ENCODE results near the gene HOXD9. TPM values are rescaled to one million over a fixed set of nuclear protein-coding genes. Genes with fewer than 3 reads are reported as not detected.

HOXD9 gene
- total and polyA plus RNA-seq, 2 donors (not counting 3 experiments of a cell fraction or from before 2014, with no cell fraction given), result 1.9 to 3.5 TPM

DNA sequence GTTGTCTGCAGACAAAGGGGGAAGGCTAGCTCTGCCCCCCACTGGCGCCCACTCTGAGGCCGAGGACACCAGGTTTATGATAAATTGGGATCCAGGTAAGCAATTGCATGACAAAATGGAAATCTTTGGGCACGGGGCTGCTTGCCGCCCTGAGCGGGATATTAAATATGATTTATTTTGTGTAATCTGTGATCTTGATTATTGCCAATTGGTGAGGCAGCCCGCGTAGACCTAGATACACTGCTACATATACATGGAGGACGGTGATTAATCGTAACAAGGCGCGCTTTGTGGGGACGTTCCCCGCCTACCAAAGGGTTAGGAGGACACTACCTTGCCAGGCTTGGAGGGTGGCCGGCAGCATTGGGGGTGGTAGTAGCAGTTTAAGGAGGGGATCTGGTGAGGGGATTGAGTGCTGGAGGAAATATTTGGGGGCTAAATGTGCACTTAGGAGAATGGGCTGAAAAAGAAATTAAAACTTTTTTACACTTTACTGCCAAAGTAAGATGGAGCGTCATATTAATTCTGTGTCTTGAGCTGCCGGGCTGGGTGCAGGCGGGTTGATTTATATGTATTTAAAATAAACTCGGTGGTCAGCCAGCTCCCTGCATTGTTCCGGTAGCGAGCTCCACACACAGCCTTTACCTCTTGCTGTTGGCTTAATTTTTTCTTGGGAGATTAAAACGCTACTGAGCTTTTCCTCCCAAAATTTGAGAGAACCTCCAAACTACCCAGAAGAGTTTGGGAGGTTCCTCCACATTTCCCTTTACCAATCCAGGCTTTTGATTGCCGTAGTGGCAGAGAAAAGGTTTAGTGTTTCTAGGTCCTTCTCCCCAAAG, 38.7 kb downstream of the HOXD9 start:
- Histone ChIP-seq H3K36me3 (ENCODE audit: control insufficient read depth in 2 of 2, extremely low read depth in 1 of 2, insufficient read depth in 2 of 2, low read length in 2 of 2) (no peaks in the 10 kb centered on the region), H3K27ac (ENCODE audit: insufficient read depth, low read depth, low read length) (no peak overlapping the region), H3K4me2 (ENCODE audit: insufficient read depth, low read length) (no peak overlapping the region), H3K9me3 (replicated peaks; ENCODE audit: control insufficient read depth, insufficient read depth, low read length) (no peaks in the 10 kb centered on the region), H2AFZ (ENCODE audit: low read depth, low read length) (no peak overlapping the region), H3K9me1 (replicated peaks; ENCODE audit: control insufficient read depth, extremely low read depth, insufficient read depth, low read length) (no peaks in the 10 kb centered on the region), H3K79me2 (ENCODE audit: control insufficient read depth, insufficient read depth, low read length) (no peaks in the 10 kb centered on the region), H3K9ac (replicated peaks; ENCODE audit: extremely low read depth, insufficient read depth, low read length) (no peak overlapping the region), H3K4me1 (ENCODE audit: control insufficient read depth, extremely low read depth, insufficient read depth, low read length) (peaks cover 3% of the 10 kb centered on the region), H3K4me3 (replicated peaks in 1 of 3; ENCODE audit: insufficient read depth in 1 of 3, low read depth in 1 of 3, low read length in 3 of 3) (no peak overlapping the region), H4K20me1 (replicated peaks; ENCODE audit: control insufficient read depth, extremely low read depth, insufficient read depth, low read length) (no peaks in the 10 kb centered on the region), H3K27me3 (ENCODE audit: control insufficient read depth in 2 of 2, insufficient read depth in 2 of 2, low read length in 2 of 2) (peaks cover 5 to 15% of the 10 kb centered on the region in 2 experiments)
- intact Hi-C loops (cut with micrococcal nuclease) (no loop called here), dilution Hi-C loops (cut with MboI; ENCODE audit: extremely low pct_ligation_motif_present, low sequenced_read_pairs) (no loop called here)
- DNase-seq (ENCODE audit: low read depth, low spot score) (no peak), FAIRE-seq (no peak)
- POLR2A ChIA-PET, result no interaction called here
- TF ChIP-seq, protein P1, sequence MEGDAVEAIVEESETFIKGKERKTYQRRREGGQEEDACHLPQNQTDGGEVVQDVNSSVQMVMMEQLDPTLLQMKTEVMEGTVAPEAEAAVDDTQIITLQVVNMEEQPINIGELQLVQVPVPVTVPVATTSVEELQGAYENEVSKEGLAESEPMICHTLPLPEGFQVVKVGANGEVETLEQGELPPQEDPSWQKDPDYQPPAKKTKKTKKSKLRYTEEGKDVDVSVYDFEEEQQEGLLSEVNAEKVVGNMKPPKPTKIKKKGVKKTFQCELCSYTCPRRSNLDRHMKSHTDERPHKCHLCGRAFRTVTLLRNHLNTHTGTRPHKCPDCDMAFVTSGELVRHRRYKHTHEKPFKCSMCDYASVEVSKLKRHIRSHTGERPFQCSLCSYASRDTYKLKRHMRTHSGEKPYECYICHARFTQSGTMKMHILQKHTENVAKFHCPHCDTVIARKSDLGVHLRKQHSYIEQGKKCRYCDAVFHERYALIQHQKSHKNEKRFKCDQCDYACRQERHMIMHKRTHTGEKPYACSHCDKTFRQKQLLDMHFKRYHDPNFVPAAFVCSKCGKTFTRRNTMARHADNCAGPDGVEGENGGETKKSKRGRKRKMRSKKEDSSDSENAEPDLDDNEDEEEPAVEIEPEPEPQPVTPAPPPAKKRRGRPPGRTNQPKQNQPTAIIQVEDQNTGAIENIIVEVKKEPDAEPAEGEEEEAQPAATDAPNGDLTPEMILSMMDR (IDR thresholded peaks at IDR 0.05; ENCODE audit: extremely low read depth in 1 of 2, insufficient read depth in 1 of 2, low read depth in 1 of 2, low read length in 2 of 2), result no peak
- CTCF ChIA-PET, result interaction anchor here (0.7 to 3.4 kb wide), 7 partner anchors 10 to 1004 kb away, joined by 3 to 18 read pairs (median 4); partner anchors contain the start of gene MTX2
- no TSS peak for BruUV-seq (replicated peaks)

- intact Hi-C loops (cut with micrococcal nuclease) (no loop called here), dilution Hi-C loops (cut with MboI; ENCODE audit: extremely low pct_ligation_motif_present, low sequenced_read_pairs) (no loop called here)
- H3K36me3 ChIP-seq (ENCODE audit: control insufficient read depth in 2 of 2, extremely low read depth in 1 of 2, insufficient read depth in 2 of 2, low read length in 2 of 2), result no peaks in the 10 kb centered on the region
- H3K27ac ChIP-seq (ENCODE audit: insufficient read depth, low read depth, low read length), result no peak overlapping the region
- peaks cover 3% of the 10 kb centered on the region for H3K4me1 ChIP-seq (ENCODE audit: control insufficient read depth, extremely low read depth, insufficient read depth, low read length)
- no peaks in the 10 kb centered on the region for H3K79me2 ChIP-seq (ENCODE audit: control insufficient read depth, insufficient read depth, low read length)
- H3K9ac ChIP-seq (replicated peaks; ENCODE audit: extremely low read depth, insufficient read depth, low read length), result no peak overlapping the region
- no peak for FAIRE-seq
- H3K9me1 ChIP-seq (replicated peaks; ENCODE audit: control insufficient read depth, extremely low read depth, insufficient read depth, low read length), result no peaks in the 10 kb centered on the region
- no peak overlapping the region for H3K4me3 ChIP-seq (replicated peaks in 1 of 3; ENCODE audit: insufficient read depth in 1 of 3, low read depth in 1 of 3, low read length in 3 of 3)
- no TSS peak for BruUV-seq (replicated peaks)
- H3K4me2 ChIP-seq (ENCODE audit: insufficient read depth, low read length), result no peak overlapping the region
- H4K20me1 ChIP-seq (replicated peaks; ENCODE audit: control insufficient read depth, extremely low read depth, insufficient read depth, low read length), result no peaks in the 10 kb centered on the region
- peaks cover 5 to 15% of the 10 kb centered on the region in 2 experiments for H3K27me3 ChIP-seq (ENCODE audit: control insufficient read depth in 2 of 2, insufficient read depth in 2 of 2, low read length in 2 of 2)
- no peak for TF ChIP-seq JUN (IDR thresholded peaks at IDR 0.05; ENCODE audit: borderline replicate concordance, insufficient read depth, insufficient read length, low read depth)
- TF ChIP-seq POLR2A (IDR thresholded peaks at IDR 0.05; ENCODE audit: low read depth, low read length), result no peak
- no peak for TF ChIP-seq FOS (IDR thresholded peaks at IDR 0.05; ENCODE audit: borderline replicate concordance, insufficient read depth, low read length)
- TF ChIP-seq MAX (IDR thresholded peaks at IDR 0.05; ENCODE audit: insufficient read depth, insufficient read length), result no peak
- TF ChIP-seq, protein P1 (IDR thresholded peaks at IDR 0.05; ENCODE audit: extremely low read depth in 1 of 2, insufficient read depth in 1 of 2, low read depth in 1 of 2, low read length in 2 of 2), result no peak
- no peak for TF ChIP-seq MYC (IDR thresholded peaks at IDR 0.05; ENCODE audit: low read depth, low read length)
- no peak for TF ChIP-seq GATA2 (IDR thresholded peaks at IDR 0.05; ENCODE audit: insufficient read depth, insufficient read length, low read depth, low read length)
- TF ChIP-seq EZH2 (IDR thresholded peaks at IDR 0.05; ENCODE audit: borderline replicate concordance, low read depth, low read length, severe bottlenecking), result no peak
- no peak for TF ChIP-seq POLR2AphosphoS5 (IDR thresholded peaks at IDR 0.05; ENCODE audit: insufficient read depth, low read depth, low read length)
- H2AFZ ChIP-seq (ENCODE audit: low read depth, low read length), result no peak overlapping the region
- CTCF ChIA-PET, result interaction anchor here (0.7 to 3.4 kb wide), 10 partner anchors 9 to 1003 kb away, joined by 3 to 18 read pairs (median 4); partner anchors contain the start of gene MTX2
- DNase-seq (ENCODE audit: low read depth, low spot score), result no peak
- POLR2A ChIA-PET, result no interaction called here
- no peaks in the 10 kb centered on the region for H3K9me3 ChIP-seq (replicated peaks; ENCODE audit: control insufficient read depth, insufficient read depth, low read length)
Observed at GRCh38 chr2:176161825-176162626, 39.5 kb downstream of the HOXD9 start.

All from endothelial cell of umbilical vein (primary cell).